Right renal cortex interstitium (tissue), 3 donors: ENCODE measurements around the gene AGAP2. TPM values are rescaled to one million over a fixed set of nuclear protein-coding genes. Genes with fewer than 3 reads are reported as not detected.
A peak's percentile ranks its signal among the peaks of the same experiment; 100 is the strongest.
"Not testable (repeated sequence)": the region's sequence is repeated elsewhere in the genome, so short reads cannot be mapped to it uniquely, and the experiment has no call there.

Experiments used
- DNase-seq, 3 donors: peaks; one replicate each; pipeline ENCODE4 v3.0.0-alpha.2; 2013; ENCODE audit warnings: low read depth in 3 of 3, low spot score in 2 of 3
- polyA plus RNA-seq, 3 donors: library from polyadenylated mRNA; unstranded; fragments of 120-200 nt; gene quantifications; one replicate each; pipeline ENCODE4 v1.2.1, GENCODE V29; 2013; ENCODE audit not compliant: insufficient read length in 3 of 3

The AGAP2 gene
- polyA plus RNA-seq, 3 donors, result 0.68 to 1.9 (median 1.2) TPM

- DNase-seq, result no peak
Measured at GRCh38 chr12:57708296-57708695, 30.2 kb downstream of the AGAP2 start.

DNA sequence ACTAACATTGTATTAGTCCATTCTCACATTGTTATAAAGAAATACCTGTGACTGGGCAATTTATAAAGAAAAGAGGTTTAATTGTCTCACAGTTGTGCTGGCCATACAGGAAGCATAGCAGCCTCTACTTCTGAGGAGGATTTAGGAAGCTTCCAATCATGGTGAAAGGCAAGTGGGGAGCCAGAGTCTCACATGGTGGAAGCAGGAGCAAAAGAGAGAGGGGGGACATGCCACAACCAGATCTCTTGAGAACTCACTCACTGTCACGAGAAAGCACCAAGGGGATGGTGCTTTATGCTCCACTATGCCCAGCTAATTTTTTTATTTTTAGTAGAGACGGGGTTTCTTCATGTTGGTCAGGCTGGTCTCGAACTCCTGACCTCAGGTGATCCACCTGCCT lies 31.3 kb downstream of the AGAP2 start:
- DNase-seq, result no peak

GRCh38 chr12:57700317-57700716 lies 38.2 kb downstream of the AGAP2 start:
- no peak for DNase-seq

GRCh38 chr12:57698414-57698813 lies 40.1 kb downstream of the AGAP2 start:
- no peak for DNase-seq

- no peak for DNase-seq
Measured at GRCh38 chr12:57697076-57697475, 41.5 kb downstream of the AGAP2 start.

GRCh38 chr12:57695770-57696432 lies 42.6 kb downstream of the AGAP2 start:
- no peak for DNase-seq

DNA sequence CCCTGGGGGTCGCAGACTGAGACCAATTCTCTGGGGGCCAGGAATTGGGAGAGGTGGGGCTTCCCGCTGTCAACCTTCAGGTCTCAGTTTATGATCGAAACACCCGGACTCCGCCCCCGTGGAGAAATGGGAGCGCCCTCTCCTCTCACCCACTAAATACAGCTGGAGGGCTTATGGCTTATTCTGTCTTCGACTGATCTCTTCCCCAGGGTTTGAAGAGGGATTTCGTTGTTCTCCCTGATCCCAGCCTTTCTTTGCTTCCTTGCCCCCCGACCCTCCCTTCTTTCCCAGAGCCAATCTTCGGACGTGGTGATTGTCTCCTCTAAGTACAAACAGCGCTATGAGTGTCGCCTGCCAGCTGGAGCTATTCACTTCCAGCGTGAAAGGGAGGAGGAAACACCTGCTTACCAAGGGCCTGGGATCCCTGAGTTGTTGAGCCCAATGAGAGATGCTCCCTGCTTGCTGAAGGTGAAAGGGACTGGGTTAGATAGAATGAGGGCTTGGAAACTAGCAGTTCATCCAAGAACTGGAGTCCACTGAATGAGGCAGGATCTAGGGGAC lies 44.0 kb downstream of the AGAP2 start:
- DNase-seq, result peak in 1 of 3 donors; percentile 9

- DNase-seq, result peak; percentile 97 to 99 (median 97)
Measured at GRCh38 chr12:57693659-57694458, 44.7 kb downstream of the AGAP2 start, which contains the start of gene OS9. OS9 (plus strand) TSS chr12:57694132; CDS start chr12:57694162, 30 bp downstream.

- DNase-seq, result no peak
Measured at GRCh38 chr12:57693317-57693658, 45.3 kb downstream of the AGAP2 start.

- no peak for DNase-seq
Measured at GRCh38 chr12:57692500-57692899, 46.0 kb downstream of the AGAP2 start.

GRCh38 chr12:57688931-57689330 lies 49.6 kb downstream of the AGAP2 start:
- no peak for DNase-seq

GRCh38 chr12:57687862-57688261 lies 50.7 kb downstream of the AGAP2 start:
- DNase-seq, result no peak

- DNase-seq, result no peak
Measured at GRCh38 chr12:57679697-57680096, 58.8 kb downstream of the AGAP2 start.

GRCh38 chr12:57677947-57678346 lies 60.6 kb downstream of the AGAP2 start:
- DNase-seq, result not testable (repeated sequence)

GRCh38 chr12:57674691-57675090 lies 63.9 kb downstream of the AGAP2 start:
- no peak for DNase-seq

Other genes starting within 250 kb of the AGAP2 start
- gene DDIT3, start 218.2 kb downstream of the AGAP2 start, polyA plus RNA-seq, result 10 to 100 TPM; 33.8 to 35.7 (median 35.3) TPM
- gene MBD6, start 215.9 kb downstream of the AGAP2 start, polyA plus RNA-seq, result 10 to 100 TPM; 36.8 to 44.8 (median 41.6) TPM
- gene DCTN2, start 191.6 kb downstream of the AGAP2 start, polyA plus RNA-seq, result 100 to 1,000 TPM; 163 to 179 (median 165) TPM
- under 1 TPM; 0.31 to 0.39 (median 0.32) TPM for gene KIF5A, start 188.7 kb downstream of the AGAP2 start, polyA plus RNA-seq
- 10 to 100 TPM; 43.6 to 47.5 (median 44.8) TPM for gene PIP4K2C, start 147.6 kb downstream of the AGAP2 start, polyA plus RNA-seq
- 10 to 100 TPM; 44.4 to 51.8 (median 47.0) TPM for gene DTX3, start 133.9 kb downstream of the AGAP2 start, polyA plus RNA-seq
- 10 to 100 TPM; 26.7 to 31.4 (median 27.8) TPM for gene ARHGEF25, start 127.3 kb downstream of the AGAP2 start, polyA plus RNA-seq
- gene B4GALNT1, start 105.5 kb downstream of the AGAP2 start, polyA plus RNA-seq, result under 1 TPM; 0.37 to 0.75 (median 0.64) TPM
- gene OS9, start 44.6 kb downstream of the AGAP2 start, polyA plus RNA-seq, result 100 to 1,000 TPM; 225 to 234 (median 233) TPM
- gene TSPAN31, start 6.3 kb upstream of the AGAP2 start, polyA plus RNA-seq, result 100 to 1,000 TPM in 2 of 3 donors, 10 to 100 TPM in 1; 97.4 to 110 (median 109) TPM
- 100 to 1,000 TPM; 219 to 251 (median 232) TPM for gene CDK4, start 13.6 kb upstream of the AGAP2 start, polyA plus RNA-seq
- gene MARCHF9, start 16.4 kb upstream of the AGAP2 start, polyA plus RNA-seq, result 10 to 100 TPM; 15.6 to 18.0 (median 15.6) TPM
- 1 to 10 TPM in 1 of 3 donors, under 1 TPM in 2; 0.80 to 1.0 (median 0.82) TPM for gene CYP27B1, start 28.3 kb upstream of the AGAP2 start, polyA plus RNA-seq
- 10 to 100 TPM; 31.6 to 33.1 (median 33.0) TPM for gene METTL1, start 33.4 kb upstream of the AGAP2 start, polyA plus RNA-seq
- 10 to 100 TPM; 10.1 to 12.5 (median 11.7) TPM for gene EEF1AKMT3, start 33.9 kb upstream of the AGAP2 start, polyA plus RNA-seq
- gene TSFM, start 44.0 kb upstream of the AGAP2 start, polyA plus RNA-seq, result 10 to 100 TPM; 36.3 to 45.5 (median 42.2) TPM
- gene AVIL, start 80.0 kb upstream of the AGAP2 start, polyA plus RNA-seq, result 1 to 10 TPM; 7.3 to 7.7 (median 7.4) TPM
- 100 to 1,000 TPM; 258 to 263 (median 262) TPM for gene CTDSP2, start 108.0 kb upstream of the AGAP2 start, polyA plus RNA-seq
- gene ATP23, start 202.8 kb upstream of the AGAP2 start, polyA plus RNA-seq, result 10 to 100 TPM in 2 of 3 donors, 1 to 10 TPM in 1; 8.5 to 13.3 (median 12.8) TPM